MG63 (cell line): ENCODE data around the gene ITCH. TPM values are rescaled to one million over a fixed set of nuclear protein-coding genes. Genes with fewer than 3 reads are reported as not detected.
"Not testable (repeated sequence)": the region's sequence is repeated elsewhere in the genome, so short reads cannot be mapped to it uniquely, and the experiment has no call there.

Source experiments
- DNase-seq: peaks from one replicate; pipeline ENCODE4 v3.0.0-alpha.2; 2020
- H3K27me3 ChIP-seq: fragments of 250-450 bp; sonication (Bioruptor Pico); 2 replicates; pipeline ENCODE4 v1.5.1; 2020; ENCODE audit warnings: mild to moderate bottlenecking, moderate library complexity
- H3K36me3 ChIP-seq: fragments of 250-450 bp; sonication (Bioruptor Pico); 2 replicates; pipeline ENCODE4 v1.5.1; 2020; ENCODE audit warnings: mild to moderate bottlenecking, moderate library complexity
- H3K4me3 ChIP-seq: fragments of 250-450 bp; sonication (Bioruptor Pico); 2 replicates; pipeline ENCODE4 v1.5.1; 2020; ENCODE audit warnings: mild to moderate bottlenecking, moderate library complexity
- H3K9me3 ChIP-seq: fragments of 250-450 bp; sonication (Bioruptor Pico); 2 replicates; pipeline ENCODE4 v1.5.1; 2020; ENCODE audit warnings: mild to moderate bottlenecking, moderate library complexity
- total RNA-seq: library from RNA; depleted of rRNA; stranded (reverse); fragments of >200 nt; shearing (Covaris generic); gene quantifications from 2 replicates; pipeline ENCODE4 v1.2.3, GENCODE V29; 2014; ENCODE audit warnings: low replicate concordance

The ITCH gene
- total RNA-seq, 1 experiment from 2014 or later = 26.2 TPM

- Histone ChIP-seq H3K9me3 (no peaks in the 10 kb centered on the region), H3K27me3 (no peaks in the 10 kb centered on the region), H3K4me3 (no peak overlapping the region), H3K36me3 (peaks cover 42% of the 10 kb centered on the region)
- no peak for DNase-seq
These were observed 4.1 kb downstream of the ITCH start for GRCh38 chr20:34367155-34367554.

GRCh38 chr20:34367911-34368310 is 4.8 kb downstream of the ITCH start:
- peaks cover 46% of the 10 kb centered on the region for H3K36me3 ChIP-seq
- not testable (repeated sequence) for DNase-seq, H3K27me3 ChIP-seq, H3K9me3 ChIP-seq, H3K4me3 ChIP-seq

- H3K9me3 ChIP-seq = no peaks in the 10 kb centered on the region
- H3K4me3 ChIP-seq = no peak overlapping the region
- no peaks in the 10 kb centered on the region for H3K27me3 ChIP-seq
- peaks cover 46% of the 10 kb centered on the region for H3K36me3 ChIP-seq
- DNase-seq = no peak
These were observed 5.5 kb downstream of the ITCH start for GRCh38 chr20:34368547-34368946.

- peaks cover 52% of the 10 kb centered on the region for H3K36me3 ChIP-seq
- DNase-seq = no peak
- H3K27me3 ChIP-seq = no peaks in the 10 kb centered on the region
- no peaks in the 10 kb centered on the region for H3K9me3 ChIP-seq
- no peak overlapping the region for H3K4me3 ChIP-seq
These were observed 6.2 kb downstream of the ITCH start for GRCh38 chr20:34369265-34369664.

- Histone ChIP-seq H3K27me3 (no peaks in the 10 kb centered on the region), H3K9me3 (no peaks in the 10 kb centered on the region), H3K4me3 (no peak overlapping the region), H3K36me3 (peaks cover 56% of the 10 kb centered on the region)
- no peak for DNase-seq
These were observed 7.0 kb downstream of the ITCH start for GRCh38 chr20:34370062-34370461.

GRCh38 chr20:34373445-34373844 is 10.4 kb downstream of the ITCH start:
- Histone ChIP-seq H3K9me3 (no peaks in the 10 kb centered on the region), H3K4me3 (no peak overlapping the region), H3K27me3 (no peaks in the 10 kb centered on the region), H3K36me3 (peaks cover 57% of the 10 kb centered on the region)
- DNase-seq = no peak

- peaks cover 54% of the 10 kb centered on the region for H3K36me3 ChIP-seq
These were observed 11.2 kb downstream of the ITCH start for GRCh38 chr20:34374209-34374760.

GRCh38 chr20:34375977-34376430 is 12.9 kb downstream of the ITCH start:
- Histone ChIP-seq H3K9me3 (no peaks in the 10 kb centered on the region), H3K27me3 (no peaks in the 10 kb centered on the region), H3K4me3 (no peak overlapping the region), H3K36me3 (peaks cover 47% of the 10 kb centered on the region)
- no peak for DNase-seq

More at GRCh38 chr20:34374209-34374760, 11.2 kb downstream of the ITCH start:
- no peak overlapping the region for H3K4me3 ChIP-seq
- DNase-seq = no peak
- no peaks in the 10 kb centered on the region for H3K27me3 ChIP-seq
- H3K9me3 ChIP-seq = no peaks in the 10 kb centered on the region

- peaks cover 46% of the 10 kb centered on the region for H3K36me3 ChIP-seq
- no peak overlapping the region for H3K4me3 ChIP-seq
- no peak for DNase-seq
- H3K27me3 ChIP-seq = no peaks in the 10 kb centered on the region
- no peaks in the 10 kb centered on the region for H3K9me3 ChIP-seq
These were observed 14.2 kb downstream of the ITCH start for GRCh38 chr20:34377072-34377847.

- Histone ChIP-seq H3K27me3 (no peaks in the 10 kb centered on the region), H3K36me3 (peaks cover 32% of the 10 kb centered on the region), H3K4me3 (no peak overlapping the region), H3K9me3 (no peaks in the 10 kb centered on the region)
- no peak for DNase-seq
These were observed 19.1 kb downstream of the ITCH start for GRCh38 chr20:34382174-34382573.

- H3K27me3 ChIP-seq, H3K4me3 ChIP-seq, DNase-seq, H3K9me3 ChIP-seq: not testable (repeated sequence)
- peaks cover 28% of the 10 kb centered on the region for H3K36me3 ChIP-seq
These were observed 19.9 kb downstream of the ITCH start for GRCh38 chr20:34382877-34383455.

- H3K36me3 ChIP-seq = peaks cover 29% of the 10 kb centered on the region
- no peak for DNase-seq
- no peak overlapping the region for H3K4me3 ChIP-seq
- no peaks in the 10 kb centered on the region for H3K27me3 ChIP-seq
- no peaks in the 10 kb centered on the region for H3K9me3 ChIP-seq
These were observed 22.4 kb downstream of the ITCH start for GRCh38 chr20:34385464-34385863.

GRCh38 chr20:34388000-34388399 is 24.9 kb downstream of the ITCH start:
- no peaks in the 10 kb centered on the region for H3K9me3 ChIP-seq
- H3K4me3 ChIP-seq = no peak overlapping the region
- DNase-seq = no peak
- H3K27me3 ChIP-seq = no peaks in the 10 kb centered on the region
- peaks cover 29% of the 10 kb centered on the region for H3K36me3 ChIP-seq

GRCh38 chr20:34388678-34389077 is 25.6 kb downstream of the ITCH start:
- Histone ChIP-seq H3K9me3 (no peaks in the 10 kb centered on the region), H3K36me3 (peaks cover 36% of the 10 kb centered on the region), H3K4me3 (no peak overlapping the region), H3K27me3 (no peaks in the 10 kb centered on the region)
- no peak for DNase-seq

GRCh38 chr20:34389206-34389953 is 26.3 kb downstream of the ITCH start:
- H3K9me3 ChIP-seq = no peaks in the 10 kb centered on the region
- H3K4me3 ChIP-seq = no peak overlapping the region
- H3K27me3 ChIP-seq = no peaks in the 10 kb centered on the region
- DNase-seq = no peak
- peaks cover 38% of the 10 kb centered on the region for H3K36me3 ChIP-seq

GRCh38 chr20:34389954-34390555 is 27.0 kb downstream of the ITCH start:
- DNase-seq = no peak
- H3K9me3 ChIP-seq = no peaks in the 10 kb centered on the region
- H3K36me3 ChIP-seq = peaks cover 43% of the 10 kb centered on the region
- no peak overlapping the region for H3K4me3 ChIP-seq
- no peaks in the 10 kb centered on the region for H3K27me3 ChIP-seq

- no peak overlapping the region for H3K4me3 ChIP-seq
- no peak for DNase-seq
- H3K36me3 ChIP-seq = peaks cover 60% of the 10 kb centered on the region
- H3K27me3 ChIP-seq = no peaks in the 10 kb centered on the region
- no peaks in the 10 kb centered on the region for H3K9me3 ChIP-seq
These were observed 33.3 kb downstream of the ITCH start for GRCh38 chr20:34396408-34396807.
